Pancreas (tissue), 10 donors: ENCODE data around the gene PHF24. TPM values are rescaled to one million over a fixed set of nuclear protein-coding genes. Genes with fewer than 3 reads are reported as not detected.
"Not testable (repeated sequence)": the region's sequence is repeated elsewhere in the genome, so short reads cannot be mapped to it uniquely, and the experiment has no call there.

Experiments used
- ATAC-seq, 4 donors: fragments of 200-7000 bp; cut with Tn5 transposase; one replicate each; pipeline versions ENCODE4 v1.8.0 to v1.9.1; 2020; ENCODE audit warnings: mild to moderate bottlenecking in 4 of 4, moderate library complexity in 4 of 4
- DNase-seq, 6 donors: peaks; one replicate each; pipeline ENCODE4 v3.0.0-alpha.2; 2020
- FAIRE-seq: peaks from 2 replicates; lab custom pipeline; 2012; peaks lifted over from hg19 to GRCh38; lab: Jason Lieb, UNC
- H3K27ac ChIP-seq, 4 donors: fragments of 200-600 bp; sonication (generic); 1 replicate in 3 of 4; 2 replicates in 1 of 4; pipeline versions ENCODE4 v1.5.0 to v1.8.0; 2020
- H3K27me3 ChIP-seq, 4 donors: fragments of 200-600 bp; one replicate each; pipeline ENCODE4 v1.8.0; 2021
- H3K36me3 ChIP-seq, 3 donors: fragments of 200-600 bp; sonication (generic) in 1 of 3; one replicate each; pipeline versions ENCODE4 v1.5.0 to v1.8.0; 2020 to 2021
- H3K4me1 ChIP-seq, 3 donors: fragments of 200-600 bp; one replicate each; pipeline ENCODE4 v1.8.0; 2021
- H3K4me3 ChIP-seq, 4 donors: fragments of 200-600 bp; sonication (generic) in 2 of 4; one replicate each; pipeline versions ENCODE4 v1.5.0 to v1.8.0; 2020 to 2021
- H3K9me3 ChIP-seq, 4 donors: fragments of 200-600 bp; one replicate each; pipeline ENCODE4 v1.8.0; 2021
- CTCF ChIP-seq, 4 donors: fragments of 200-600 bp; sonication (generic) in 3 of 4; IDR thresholded peaks; one replicate each; pipeline versions ENCODE4 v1.5.0 to v1.8.0; 2021; ENCODE audit warnings: antibody characterized with exemption in 4 of 4
- WGBS, 2 donors: extraction: QIAGEN DNeasy Blood & Tissue Kit; methylation state at CpG; one replicate each; pipeline ENCODE4 v1.1.7; 2013; 5-methylcytosine and 5-hydroxymethylcytosine counted together
- intact Hi-C, 3 donors: fragments of 100-400 bp; cut with DNase I; formaldehyde crosslinking; loops; one replicate each; pipeline versions ENCODE4 v1.11.1 to v1.14.2; 2022
- polyA plus RNA-seq, 2 donors: library from polyadenylated mRNA; stranded (reverse); fragments of 200-250 nt; gene quantifications; one replicate each; pipeline ENCODE4 v1.2.3, GENCODE V29; 2013
- total RNA-seq, 6 donors: library from RNA; stranded (reverse); fragmentation: NEBNext Ultra II Directional in 4 of 6; extraction: Animal tissue kit (Norgen Biotek cat#: 25700) in 4 of 6; gene quantifications; one replicate each; pipeline versions ENCODE4 v1.2.1 to v1.2.4, GENCODE V29; 2021 to 2023
- donor health status: healthy with polysubstance abuse.
- donor health status: DM: no; HTN: no; CAD: no; lungs with moderate emphysema.
- donor health status: DM: no; HTN: no; CAD: no.
- donor health status: control.
- donor health status: control.
- donor health status: Bipolar disorder and iron deficiency.
- donor health status: DM: yes; HTN: yes; CAD: no.
- donor health status: DM: no; HTN: no; CAD: no.
- donor health status: DM: no; HTN: no; CAD: no.
- donor health status: DM: yes; HTN: yes; CAD: no.

The PHF24 gene
- total and polyA plus RNA-seq, 8 donors = 0.03 to 0.32 (median 0.09) TPM

GRCh38 chr9:35001285-35001677, 43.2 kb downstream of the PHF24 start:
- WGBS, 2 donors = 70 to 83% methylated on average over 2 of the region's 2 CpGs
- TF ChIP-seq CTCF (IDR thresholded peaks at IDR 0.05) = no peak
- FAIRE-seq (no peak), DNase-seq (no peak), ATAC-seq (no peak)
- intact Hi-C loops = no loop called here
- no peaks in the 10 kb centered on the region for H3K36me3 ChIP-seq
- no peaks in the 10 kb centered on the region for H3K9me3 ChIP-seq
- H3K27me3 ChIP-seq = no peaks in the 10 kb centered on the region
- no peaks in the 10 kb centered on the region for H3K4me1 ChIP-seq
- H3K4me3 ChIP-seq = no peak overlapping the region
- H3K27ac ChIP-seq = no peak overlapping the region

GRCh38 chr9:35001803-35002502, 43.9 kb downstream of the PHF24 start:
- Histone ChIP-seq H3K4me3 (no peak overlapping the region), H3K9me3 (no peaks in the 10 kb centered on the region), H3K27me3 (no peaks in the 10 kb centered on the region), H3K36me3 (no peaks in the 10 kb centered on the region), H3K4me1 (no peaks in the 10 kb centered on the region), H3K27ac (no peak overlapping the region)
- TF ChIP-seq CTCF (IDR thresholded peaks at IDR 0.05) = no peak
- no peak for FAIRE-seq
- no peak for DNase-seq
- ATAC-seq = no peak
- intact Hi-C loops = no loop called here
- WGBS, 2 donors = 91 to 98% methylated on average over 2 of the region's 2 CpGs

- H3K4me1 ChIP-seq = no peaks in the 10 kb centered on the region
- H3K9me3 ChIP-seq = no peaks in the 10 kb centered on the region
- H3K36me3 ChIP-seq = no peaks in the 10 kb centered on the region
- FAIRE-seq = no peak
- no peak for DNase-seq
- H3K4me3 ChIP-seq = no peak overlapping the region
- H3K27ac ChIP-seq = no peak overlapping the region
- ATAC-seq = no peak
- intact Hi-C loops = no loop called here
- no peaks in the 10 kb centered on the region for H3K27me3 ChIP-seq
- TF ChIP-seq CTCF (IDR thresholded peaks at IDR 0.05) = no peak
Measured at GRCh38 chr9:35002623-35003022, 44.5 kb downstream of the PHF24 start.

GRCh38 chr9:35004299-35004698, 46.2 kb downstream of the PHF24 start:
- 84 to 92% methylated on average over 14 of the region's 14 CpGs for WGBS, 2 donors
- H3K4me3 ChIP-seq, H3K27me3 ChIP-seq, H3K36me3 ChIP-seq, H3K27ac ChIP-seq, FAIRE-seq, ATAC-seq, DNase-seq, H3K9me3 ChIP-seq, H3K4me1 ChIP-seq, intact Hi-C loops: not testable (repeated sequence)

GRCh38 chr9:35010351-35010958, 52.4 kb downstream of the PHF24 start:
- H3K4me1 ChIP-seq = no peaks in the 10 kb centered on the region
- intact Hi-C loops = no loop called here
- H3K27ac ChIP-seq = no peak overlapping the region
- H3K9me3 ChIP-seq = no peaks in the 10 kb centered on the region
- 95% methylated on average over 3 of the region's 3 CpGs for WGBS, 2 donors
- DNase-seq (no peak), FAIRE-seq (no peak), ATAC-seq (no peak)
- no peak overlapping the region for H3K4me3 ChIP-seq
- TF ChIP-seq CTCF (IDR thresholded peaks at IDR 0.05) = no peak
- peaks cover 5 to 36% (median 5%) of the 10 kb centered on the region in 3 donors for H3K36me3 ChIP-seq
- H3K27me3 ChIP-seq = no peaks in the 10 kb centered on the region
